HEK293 (cell line): ENCODE data around the gene STK36.

Experiments
- CTCF ChIA-PET: fragments of 350-600 bp; formaldehyde crosslinking; extraction: SDS; loops from one replicate; lab custom pipeline; 2021; ENCODE audit warnings: antibody characterized with exemption; lab: Yijun Ruan, JAX
- POLR2A ChIA-PET: fragments of 300-600 bp; formaldehyde crosslinking; extraction: SDS; loops from one replicate; lab custom pipeline; 2020; ENCODE audit warnings: antibody characterized with exemption, inconsistent platforms; lab: Yijun Ruan, JAX
- H3K27ac ChIP-seq: fragments of 200-500 bp; sonication (Bioruptor generic); 2 replicates; pipeline ENCODE4 v1.5.1; 2014; ENCODE audit warnings: low read depth, low read length, control low read depth, inconsistent platforms; ENCODE audit errors: extremely low read depth
- H3K36me3 ChIP-seq, 2 experiments: fragments of 200-500 bp in 1 of 2; sonication (Bioruptor generic) in 1 of 2; 1 replicate in 1 of 2; 2 replicates in 1 of 2; pipeline ENCODE4 v1.5.1; 2014 to 2017; ENCODE audit warnings: inconsistent platforms in 2 of 2, low read length in 2 of 2; ENCODE audit not compliant: control insufficient read depth in 2 of 2, insufficient read depth in 1 of 2
- H3K4me1 ChIP-seq: fragments of 200-500 bp; sonication (Bioruptor generic); 2 replicates; pipeline ENCODE4 v1.5.1; 2014; ENCODE audit warnings: mild to moderate bottlenecking, low read length, inconsistent platforms; ENCODE audit not compliant: control insufficient read depth, insufficient read depth
- H3K4me3 ChIP-seq: 2 replicates; pipeline ENCODE4 v1.5.1; 2011; ENCODE audit warnings: low read depth, mild to moderate bottlenecking, control low read depth, low read length, moderate library complexity
- H3K9me3 ChIP-seq: fragments of 200-500 bp; sonication (Bioruptor generic); 2 replicates; pipeline ENCODE4 v1.5.1; 2014; ENCODE audit warnings: low read depth, low read length, inconsistent platforms; ENCODE audit not compliant: control insufficient read depth, insufficient read depth
- CTCF ChIP-seq: fragments of 450-650 bp; formaldehyde crosslinking; IDR thresholded peaks from 2 replicates; pipeline ENCODE4 v1.5.1; 2016; ENCODE audit warnings: missing biosample characterization, missing genetic modification characterization
- KLF1 ChIP-seq: fragments of 450-650 bp; formaldehyde crosslinking; IDR thresholded peaks from 2 replicates; pipeline ENCODE4 v1.5.1; 2016; ENCODE audit warnings: missing biosample characterization, missing genetic modification characterization
- OVOL3 ChIP-seq: fragments of 450-650 bp; formaldehyde crosslinking; IDR thresholded peaks from 2 replicates; pipeline ENCODE4 v1.5.1; 2016; ENCODE audit warnings: missing biosample characterization, missing genetic modification characterization
- PRDM10 ChIP-seq: fragments of 450-650 bp; formaldehyde crosslinking; IDR thresholded peaks from 2 replicates; pipeline ENCODE4 v1.5.1; 2016; ENCODE audit warnings: missing biosample characterization, missing genetic modification characterization
- REST ChIP-seq: fragments of 450-650 bp; formaldehyde crosslinking; IDR thresholded peaks from 2 replicates; pipeline ENCODE4 v1.5.1; 2016; ENCODE audit warnings: missing biosample characterization, missing genetic modification characterization
- SCRT1 ChIP-seq: fragments of 450-650 bp; formaldehyde crosslinking; IDR thresholded peaks from 2 replicates; pipeline ENCODE4 v1.5.1; 2016; ENCODE audit warnings: missing biosample characterization, missing genetic modification characterization, borderline replicate concordance
- ZBTB48 ChIP-seq: fragments of 450-650 bp; formaldehyde crosslinking; IDR thresholded peaks from 2 replicates; pipeline ENCODE4 v1.5.1; 2016; ENCODE audit warnings: missing biosample characterization, missing genetic modification characterization
- ZFHX2 ChIP-seq: fragments of 450-650 bp; formaldehyde crosslinking; conservative IDR thresholded peaks from 2 replicates; pipeline ENCODE4 v1.5.1; 2016; ENCODE audit warnings: missing biosample characterization, missing genetic modification characterization
- ZFP37 ChIP-seq: fragments of 450-650 bp; formaldehyde crosslinking; IDR thresholded peaks from 2 replicates; pipeline ENCODE4 v1.5.1; 2016; ENCODE audit warnings: missing biosample characterization, missing genetic modification characterization
- ZNF133 ChIP-seq: fragments of 450-650 bp; formaldehyde crosslinking; IDR thresholded peaks from 2 replicates; pipeline ENCODE4 v1.5.1; 2016; ENCODE audit warnings: missing biosample characterization, missing genetic modification characterization
- ZNF174 ChIP-seq: fragments of 450-650 bp; formaldehyde crosslinking; IDR thresholded peaks from 2 replicates; pipeline ENCODE4 v1.5.0; 2017; ENCODE audit warnings: missing biosample characterization, mild to moderate bottlenecking, missing genetic modification characterization
- ZNF202 ChIP-seq: fragments of 450-650 bp; formaldehyde crosslinking; IDR thresholded peaks from 2 replicates; pipeline ENCODE4 v1.5.1; 2016; ENCODE audit warnings: missing biosample characterization, missing genetic modification characterization, borderline replicate concordance
- ZNF214 ChIP-seq: fragments of 450-650 bp; formaldehyde crosslinking; IDR thresholded peaks from 2 replicates; pipeline ENCODE4 v1.5.1; 2017; ENCODE audit warnings: missing biosample characterization, mild to moderate bottlenecking, missing genetic modification characterization, borderline replicate concordance
- ZNF248 ChIP-seq: fragments of 450-650 bp; formaldehyde crosslinking; IDR thresholded peaks from 2 replicates; pipeline ENCODE4 v1.5.1; 2017; ENCODE audit warnings: missing biosample characterization, missing genetic modification characterization
- ZNF366 ChIP-seq: fragments of 450-650 bp; formaldehyde crosslinking; conservative IDR thresholded peaks from 2 replicates; pipeline ENCODE4 v1.5.1; 2016; ENCODE audit warnings: missing biosample characterization, missing genetic modification characterization
- ZNF433 ChIP-seq: fragments of 450-650 bp; formaldehyde crosslinking; IDR thresholded peaks from 2 replicates; pipeline ENCODE4 v1.5.1; 2016; ENCODE audit warnings: missing biosample characterization, missing genetic modification characterization, low read depth
- ZNF549 ChIP-seq: fragments of 450-650 bp; IDR thresholded peaks from 2 replicates; pipeline ENCODE4 v1.5.1; 2018; ENCODE audit warnings: missing biosample characterization, missing genetic modification characterization, mild to moderate bottlenecking, inconsistent platforms, moderate library complexity
- ZNF561 ChIP-seq: fragments of 450-650 bp; IDR thresholded peaks from 2 replicates; pipeline ENCODE4 v1.5.1; 2018; ENCODE audit warnings: missing biosample characterization, missing genetic modification characterization, borderline replicate concordance
- ZNF600 ChIP-seq: fragments of 450-650 bp; formaldehyde crosslinking; IDR thresholded peaks from 2 replicates; pipeline ENCODE4 v1.5.1; 2016; ENCODE audit warnings: missing biosample characterization, missing genetic modification characterization
- ZNF626 ChIP-seq: fragments of 450-650 bp; sonication (Bioruptor Pico); formaldehyde crosslinking; IDR thresholded peaks from 2 replicates; pipeline ENCODE4 v1.5.1; 2018; ENCODE audit warnings: missing biosample characterization, missing genetic modification characterization, inconsistent platforms
- ZNF629 ChIP-seq: fragments of 450-650 bp; formaldehyde crosslinking; IDR thresholded peaks from 2 replicates; pipeline ENCODE4 v1.5.1; 2017; ENCODE audit warnings: missing biosample characterization, missing genetic modification characterization
- ZNF76 ChIP-seq: fragments of 450-650 bp; formaldehyde crosslinking; IDR thresholded peaks from 2 replicates; pipeline ENCODE4; 2016; ENCODE audit warnings: low read depth, missing biosample characterization, missing genetic modification characterization, borderline replicate concordance
- ZXDB ChIP-seq: fragments of 450-650 bp; formaldehyde crosslinking; IDR thresholded peaks from 2 replicates; pipeline ENCODE4 v1.5.1; 2016; ENCODE audit warnings: missing biosample characterization, missing genetic modification characterization
- TF ChIP-seq, protein P1 (sequence below): fragments of 450-650 bp; formaldehyde crosslinking; IDR thresholded peaks from 2 replicates; pipeline ENCODE4 v1.5.1; 2016; ENCODE audit warnings: missing biosample characterization, missing genetic modification characterization
- TF ChIP-seq, protein P2 (sequence below): fragments of 450-650 bp; IDR thresholded peaks from 2 replicates; pipeline ENCODE4 v1.5.1; 2018; ENCODE audit warnings: missing biosample characterization, mild to moderate bottlenecking, missing genetic modification characterization

The STK36 gene

GRCh38 chr2:218658671-218659257 is 13.1 kb upstream of the STK36 start (continued):
- TF ChIP-seq CTCF (tag by site-specific recombination) (peak; percentile 71), ZNF600 (tag by site-specific recombination) (peak; percentile 38), ZNF248 (no peak), ZNF76 (no peak), ZNF561 (no peak), PRDM10 (tag by site-specific recombination) (0 out of 2 replicates have a peak, but pooled peaks have one; percentile 9)

DNA sequence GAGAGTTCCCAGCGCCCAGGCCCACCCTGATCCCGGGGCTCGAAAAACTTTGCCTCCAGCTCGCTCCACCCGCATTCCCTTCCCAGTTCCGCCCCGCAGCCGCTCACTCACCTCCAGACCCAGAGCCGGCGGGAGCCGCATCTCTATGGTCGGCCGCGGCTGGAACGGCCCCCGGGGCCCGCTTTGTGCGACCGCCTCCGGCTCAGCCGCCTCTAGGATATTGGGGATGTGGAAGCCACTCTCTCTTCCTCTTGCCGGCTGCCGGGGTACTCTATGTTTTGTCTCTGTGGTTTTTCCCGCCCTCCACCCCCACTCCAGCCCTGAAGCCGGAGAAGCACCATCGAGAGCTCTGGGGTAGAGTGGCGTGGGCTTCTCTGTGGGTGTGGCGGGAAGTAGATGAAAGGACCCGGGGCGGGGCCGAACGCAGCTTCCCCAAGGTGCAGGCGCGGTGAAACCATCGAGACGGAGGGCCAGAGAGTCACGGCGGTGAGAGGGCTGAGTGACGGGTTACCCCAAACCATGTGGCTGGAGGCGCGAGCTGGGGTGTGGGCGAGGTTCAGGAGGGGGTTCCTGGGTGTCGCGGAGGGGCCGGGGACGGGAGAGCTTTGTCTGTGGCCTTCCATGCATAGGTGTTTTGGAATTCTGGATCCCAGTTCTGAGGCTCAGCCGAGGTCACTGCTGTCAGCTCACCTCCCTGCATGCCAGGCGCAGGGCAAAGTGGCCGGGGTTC is 12.5 kb upstream of the STK36 start, which contains the start of the genes BCS1L and ZNF142:
BCS1L (plus strand) TSS at position 426 of the 730 bp plus-strand sequence. CDS start 1,305 bp downstream, outside the sequence.
ZNF142 (minus strand) TSS at position 366 of the 730 bp plus-strand sequence. CDS start 3,194 bp downstream, outside the sequence.
- peaks cover 35 to 76% of the 10 kb centered on the region in 2 experiments for H3K36me3 ChIP-seq
- CTCF ChIA-PET, result interaction anchor here (0.5 to 4.1 kb wide), 12 partner anchors 12 to 389 kb away, joined by 3 to 44 read pairs (median 4); partner anchors contain the start of genes AAMP, PNKD, RNF25 and STK36
- no peaks in the 10 kb centered on the region for H3K9me3 ChIP-seq
- POLR2A ChIA-PET, result interaction anchor here (0.6 to 4.9 kb wide), 28 partner anchors 9 to 795 kb away, joined by 3 to 62 read pairs (median 4); partner anchors contain the start of genes AAMP, CDK5R2, PNKD and RNF25
- no peaks in the 10 kb centered on the region for H3K4me1 ChIP-seq
- H3K4me3 ChIP-seq, result peak within 1 kb of the TSS; percentile 85
- peak within 1 kb of the TSS; percentile 76 for H3K27ac ChIP-seq
- TF ChIP-seq ZNF626 (tag by site-specific recombination), result no peak
- no peak for TF ChIP-seq ZBTB48 (tag by site-specific recombination)
- peak; percentile 82 for TF ChIP-seq ZNF76
- peak; percentile 67 for TF ChIP-seq ZXDB (tag by site-specific recombination)
- TF ChIP-seq, protein P1, sequence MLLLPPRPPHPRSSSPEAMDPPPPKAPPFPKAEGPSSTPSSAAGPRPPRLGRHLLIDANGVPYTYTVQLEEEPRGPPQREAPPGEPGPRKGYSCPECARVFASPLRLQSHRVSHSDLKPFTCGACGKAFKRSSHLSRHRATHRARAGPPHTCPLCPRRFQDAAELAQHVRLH (tag by site-specific recombination), result 0 out of 2 replicates have a peak, but pooled peaks have one; percentile 15
- TF ChIP-seq ZNF214 (tag by site-specific recombination), result no peak
- TF ChIP-seq ZNF549 (tag by site-specific recombination), result no peak
- TF ChIP-seq KLF1 (tag by site-specific recombination), result peak; percentile 75
- TF ChIP-seq ZNF202 (tag by site-specific recombination), result no peak
- no peak for TF ChIP-seq OVOL3 (tag by site-specific recombination)
- TF ChIP-seq, protein P2, sequence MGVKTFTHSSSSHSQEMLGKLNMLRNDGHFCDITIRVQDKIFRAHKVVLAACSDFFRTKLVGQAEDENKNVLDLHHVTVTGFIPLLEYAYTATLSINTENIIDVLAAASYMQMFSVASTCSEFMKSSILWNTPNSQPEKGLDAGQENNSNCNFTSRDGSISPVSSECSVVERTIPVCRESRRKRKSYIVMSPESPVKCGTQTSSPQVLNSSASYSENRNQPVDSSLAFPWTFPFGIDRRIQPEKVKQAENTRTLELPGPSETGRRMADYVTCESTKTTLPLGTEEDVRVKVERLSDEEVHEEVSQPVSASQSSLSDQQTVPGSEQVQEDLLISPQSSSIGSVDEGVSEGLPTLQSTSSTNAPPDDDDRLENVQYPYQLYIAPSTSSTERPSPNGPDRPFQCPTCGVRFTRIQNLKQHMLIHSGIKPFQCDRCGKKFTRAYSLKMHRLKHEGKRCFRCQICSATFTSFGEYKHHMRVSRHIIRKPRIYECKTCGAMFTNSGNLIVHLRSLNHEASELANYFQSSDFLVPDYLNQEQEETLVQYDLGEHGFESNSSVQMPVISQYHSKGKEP (tag by site-specific recombination), result no peak
- peak; percentile 94 for TF ChIP-seq ZFHX2 (tag by site-specific recombination)
- TF ChIP-seq SCRT1 (tag by site-specific recombination), result no peak
- TF ChIP-seq REST (tag by site-specific recombination), result no peak
- no peak for TF ChIP-seq ZNF433 (tag by site-specific recombination)
- no peak for TF ChIP-seq ZNF174 (tag by site-specific recombination)
- TF ChIP-seq ZNF133, result no peak
- TF ChIP-seq ZNF366 (tag by site-specific recombination), result no peak
- peak; percentile 47 for TF ChIP-seq ZNF629 (tag by site-specific recombination)
- TF ChIP-seq ZFP37 (tag by site-specific recombination), result no peak
